GM19099 (cell line): ENCODE measurements around the gene CETN1.

Experiments used
- POLR2A ChIP-seq: IDR thresholded peaks from 3 replicates; pipeline ENCODE4 v1.6.1; 2011; ENCODE audit warnings: low read depth; ENCODE audit not compliant: insufficient read length; ENCODE audit errors: extremely low read depth

CETN1 gene

DNA sequence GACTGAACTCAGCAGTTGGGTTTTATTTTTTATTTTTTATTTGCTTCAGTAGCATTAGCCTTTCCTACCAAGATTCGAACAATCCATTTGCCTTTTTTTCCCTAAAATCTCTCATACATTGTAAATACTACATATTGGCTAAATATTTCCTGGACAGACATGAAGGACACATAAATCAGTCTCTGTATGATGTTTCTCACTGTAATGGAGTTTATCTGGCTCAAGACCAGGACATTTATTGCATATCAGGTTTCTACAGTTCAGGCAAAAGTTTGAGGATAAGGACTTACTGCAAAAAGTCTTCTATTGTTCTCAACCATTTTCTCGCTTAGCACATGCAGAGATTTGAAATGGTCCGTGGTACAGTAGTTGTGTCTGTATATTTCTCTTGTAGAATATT is 19.9 kb downstream of the CETN1 start:
- TF ChIP-seq POLR2A, result no peak

DNA sequence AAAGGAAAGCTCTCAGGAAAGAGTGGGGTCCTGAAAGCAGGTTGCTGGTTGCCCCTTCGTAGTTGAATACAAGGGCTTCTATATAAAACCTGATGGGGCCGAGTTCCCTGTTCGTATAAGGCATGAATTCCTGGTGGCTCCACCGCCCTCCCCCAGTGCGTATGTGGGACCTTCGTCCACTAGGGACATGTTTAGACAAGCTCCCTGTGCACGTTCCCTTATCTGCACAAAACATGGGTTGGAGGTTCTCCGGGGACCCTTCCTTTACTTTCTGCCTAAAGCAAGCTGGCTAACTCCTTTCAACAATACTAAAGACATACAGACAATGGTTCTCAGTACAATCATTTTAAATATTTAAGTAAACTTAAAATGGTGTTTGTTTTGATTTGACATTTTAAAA is 24.6 kb downstream of the CETN1 start:
- no peak for TF ChIP-seq POLR2A

DNA sequence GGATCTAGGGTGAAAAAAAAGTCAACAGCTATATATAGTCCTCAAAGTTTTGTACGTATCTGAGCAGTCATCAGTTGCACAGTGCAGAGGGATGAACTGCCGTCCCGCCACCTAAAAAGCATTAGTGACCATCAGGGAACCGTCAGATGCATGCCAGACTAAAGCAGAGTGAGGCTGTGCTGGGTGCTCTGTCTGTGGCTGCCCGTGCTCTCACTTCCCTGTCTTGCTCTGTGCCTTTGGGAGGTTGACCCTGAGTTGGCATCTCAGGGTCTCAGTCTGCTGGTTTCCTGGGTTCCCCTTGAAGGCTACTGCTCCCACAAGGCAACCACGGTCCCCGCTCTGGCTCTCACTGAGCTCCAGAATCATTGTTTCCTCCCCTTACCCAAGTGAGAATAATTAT is 27.8 kb downstream of the CETN1 start:
- TF ChIP-seq POLR2A, result no peak

DNA sequence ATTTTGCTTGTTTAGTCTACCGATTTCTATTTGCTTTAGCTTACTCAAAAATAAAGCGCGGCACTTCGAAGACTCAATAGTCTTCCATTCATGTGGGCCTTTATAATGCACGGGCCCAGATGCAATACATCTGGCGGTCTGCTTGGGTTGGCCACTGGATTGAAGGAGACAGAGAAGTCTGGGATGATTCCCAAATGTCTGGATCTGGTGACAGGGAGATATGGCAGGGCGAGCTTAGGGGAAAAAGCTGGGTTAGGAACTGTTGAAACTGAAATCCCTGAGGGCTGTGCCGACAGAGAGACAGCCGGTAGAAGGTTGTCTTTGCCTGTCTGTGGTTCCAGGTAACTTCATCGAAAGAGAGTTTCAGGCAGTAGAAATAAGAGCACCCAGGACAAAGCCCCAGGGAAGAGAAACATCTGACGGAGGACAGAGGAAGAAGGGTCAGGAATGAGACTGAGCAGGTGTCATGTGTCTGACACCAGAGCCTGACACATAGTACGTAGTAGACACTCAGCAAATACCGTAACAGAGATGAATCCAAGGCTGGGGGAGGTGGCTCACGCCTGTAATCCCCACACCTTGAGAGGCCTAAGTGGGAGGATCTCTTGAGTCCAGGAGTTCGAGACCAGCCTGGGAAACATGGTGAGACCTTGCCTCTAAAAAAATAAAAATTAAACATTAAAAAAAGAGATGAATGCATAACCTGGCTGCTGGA is 30.2 kb downstream of the CETN1 start:
- no peak for TF ChIP-seq POLR2A

DNA sequence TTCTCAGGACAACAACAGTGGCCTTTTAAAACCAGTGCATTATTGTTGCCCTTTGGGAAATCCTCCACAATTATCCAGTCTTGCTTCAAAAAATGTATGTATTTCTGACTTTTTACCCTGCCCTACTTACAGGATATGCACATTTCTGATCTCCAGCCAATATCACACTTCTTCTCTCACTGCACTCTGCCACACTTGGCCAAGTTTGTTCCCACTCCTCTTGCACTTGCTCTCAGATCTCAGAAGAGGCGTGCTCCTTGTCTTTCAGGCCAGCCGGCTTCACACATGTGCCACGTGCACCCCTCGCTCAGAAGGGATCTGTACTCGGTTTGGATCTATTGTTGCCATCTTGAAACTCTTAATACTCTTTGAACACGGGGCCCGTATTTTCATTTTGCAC is 32.0 kb downstream of the CETN1 start:
- no peak for TF ChIP-seq POLR2A

DNA sequence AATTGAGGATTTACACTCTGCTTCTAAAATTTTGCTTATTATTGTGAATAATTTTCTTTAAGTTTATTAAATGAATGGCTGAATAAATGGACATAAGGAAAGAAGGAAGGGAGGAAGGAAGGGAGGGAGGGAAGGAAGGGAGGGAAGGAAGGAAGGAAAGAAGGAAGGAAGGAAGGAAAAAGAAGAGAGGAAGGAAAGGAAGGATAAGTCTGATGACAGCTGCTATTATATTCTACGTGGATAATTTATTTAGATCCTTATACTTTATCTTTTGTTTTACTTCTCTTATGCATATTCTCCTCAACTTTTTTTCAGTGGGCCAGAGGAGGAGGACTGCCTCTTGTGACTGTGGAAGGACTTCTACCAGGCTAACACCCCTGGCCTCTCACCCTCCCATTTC is 34.0 kb downstream of the CETN1 start:
- TF ChIP-seq POLR2A, result no peak

DNA sequence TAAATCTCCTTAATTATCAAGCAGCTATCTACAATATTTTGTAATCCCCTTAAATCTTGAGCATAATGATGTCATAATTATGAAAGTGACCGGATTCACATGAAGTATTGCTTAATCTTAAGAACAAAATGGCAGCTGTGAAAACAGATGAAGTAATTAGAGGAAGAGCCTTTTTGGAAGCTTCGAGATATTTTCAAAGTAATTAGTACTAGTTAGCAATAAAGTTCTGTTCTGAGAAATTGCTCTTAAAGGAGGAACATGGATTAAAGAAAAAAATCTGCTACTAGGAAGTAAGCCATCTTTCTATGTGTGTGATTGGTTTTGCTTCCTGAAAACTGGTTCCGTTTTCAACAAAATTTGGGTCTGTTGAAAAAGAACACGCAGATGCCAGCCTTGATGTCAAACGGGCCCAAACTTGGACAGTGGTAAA is 34.9 kb downstream of the CETN1 start:
- TF ChIP-seq POLR2A, result no peak

DNA sequence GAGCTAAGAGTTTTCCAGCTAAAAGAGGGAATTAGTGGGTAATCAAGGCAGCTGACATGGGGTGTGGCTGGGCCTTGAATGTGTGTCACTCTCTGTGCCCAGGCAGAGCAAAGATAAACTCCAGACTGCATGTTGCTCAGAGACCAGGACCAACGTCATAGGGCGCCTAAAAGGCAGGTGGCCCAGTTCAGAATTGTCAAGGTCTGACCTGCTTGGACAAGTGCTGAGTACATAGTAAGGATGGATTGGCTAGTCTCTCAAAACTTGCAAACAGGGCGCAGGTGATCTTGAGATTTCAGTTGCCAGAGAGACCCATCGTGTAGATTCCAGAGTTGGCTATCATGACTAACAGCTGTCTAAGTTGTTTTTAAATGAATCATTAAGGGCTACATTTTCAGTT is 35.6 kb downstream of the CETN1 start:
- TF ChIP-seq POLR2A, result no peak

DNA sequence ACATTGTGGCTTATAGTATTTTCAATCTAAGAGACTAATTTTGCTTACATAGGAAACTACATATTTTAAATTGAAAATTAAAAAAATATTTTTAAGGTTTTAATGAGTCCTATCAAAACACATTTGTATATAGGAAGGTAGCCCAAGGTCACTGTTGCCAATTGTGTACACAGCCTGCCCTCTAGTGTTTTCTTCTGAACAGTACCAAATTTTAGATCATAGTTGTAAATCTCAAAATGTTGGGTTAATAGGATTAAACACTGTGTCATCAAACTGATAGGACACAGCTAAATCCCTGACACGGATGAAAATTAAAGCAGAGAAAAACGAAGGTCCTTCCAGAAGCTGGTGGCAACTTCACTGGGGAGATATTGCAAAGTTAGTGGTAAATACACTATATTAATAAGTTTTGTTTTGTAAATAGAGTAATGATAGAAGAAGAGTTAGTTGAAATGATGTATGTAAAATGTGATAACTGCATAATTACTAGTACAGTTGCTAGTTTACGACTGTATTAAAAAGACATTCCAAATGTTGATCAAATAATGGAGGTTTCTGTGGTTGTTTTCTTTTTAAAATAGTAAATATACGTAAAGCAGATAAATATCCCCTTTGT is 36.3 kb downstream of the CETN1 start:
- no peak for TF ChIP-seq POLR2A

DNA sequence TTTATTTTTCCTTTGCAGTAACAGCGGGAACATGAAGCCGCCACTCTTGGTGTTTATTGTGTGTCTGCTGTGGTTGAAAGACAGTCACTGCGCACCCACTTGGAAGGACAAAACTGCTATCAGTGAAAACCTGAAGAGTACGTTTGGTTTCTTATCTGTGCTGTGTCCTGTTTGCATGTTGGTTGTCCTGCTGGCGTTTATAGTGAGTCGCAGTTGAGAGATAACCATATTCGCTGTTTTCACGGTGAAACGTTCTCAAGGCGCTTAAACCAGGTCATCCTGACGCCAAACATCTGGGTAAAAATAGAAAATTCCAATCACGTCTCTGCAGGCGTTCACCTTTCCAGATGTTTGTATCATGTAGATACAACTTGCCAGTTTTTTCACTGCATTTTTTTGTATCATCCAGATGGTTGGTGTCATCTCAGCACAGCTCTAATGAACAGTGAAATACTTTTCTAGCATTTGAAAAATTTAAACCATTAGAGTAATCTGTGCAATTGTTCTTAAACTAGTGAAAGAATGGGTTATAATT is 37.9 kb downstream of the CETN1 start:
- TF ChIP-seq POLR2A, result no peak

DNA sequence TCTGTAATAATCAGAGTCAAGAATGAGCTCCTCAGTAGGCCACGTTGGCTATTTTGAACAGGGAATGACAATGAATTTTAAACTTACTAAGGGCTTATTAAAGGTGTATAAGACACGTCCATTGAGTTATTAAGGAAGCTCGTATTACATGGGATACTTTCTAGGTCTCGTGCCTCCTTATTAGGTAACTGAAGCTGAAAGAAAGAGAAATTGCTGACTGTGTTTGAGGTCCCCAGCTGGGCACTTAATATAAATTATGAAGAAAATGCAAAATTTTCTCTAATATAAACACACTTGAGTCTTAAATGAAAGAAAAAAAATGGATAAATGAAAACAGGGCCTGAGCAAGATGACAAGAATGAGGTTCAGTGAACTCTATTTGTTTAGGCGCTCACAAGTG is 38.4 kb downstream of the CETN1 start:
- no peak for TF ChIP-seq POLR2A

DNA sequence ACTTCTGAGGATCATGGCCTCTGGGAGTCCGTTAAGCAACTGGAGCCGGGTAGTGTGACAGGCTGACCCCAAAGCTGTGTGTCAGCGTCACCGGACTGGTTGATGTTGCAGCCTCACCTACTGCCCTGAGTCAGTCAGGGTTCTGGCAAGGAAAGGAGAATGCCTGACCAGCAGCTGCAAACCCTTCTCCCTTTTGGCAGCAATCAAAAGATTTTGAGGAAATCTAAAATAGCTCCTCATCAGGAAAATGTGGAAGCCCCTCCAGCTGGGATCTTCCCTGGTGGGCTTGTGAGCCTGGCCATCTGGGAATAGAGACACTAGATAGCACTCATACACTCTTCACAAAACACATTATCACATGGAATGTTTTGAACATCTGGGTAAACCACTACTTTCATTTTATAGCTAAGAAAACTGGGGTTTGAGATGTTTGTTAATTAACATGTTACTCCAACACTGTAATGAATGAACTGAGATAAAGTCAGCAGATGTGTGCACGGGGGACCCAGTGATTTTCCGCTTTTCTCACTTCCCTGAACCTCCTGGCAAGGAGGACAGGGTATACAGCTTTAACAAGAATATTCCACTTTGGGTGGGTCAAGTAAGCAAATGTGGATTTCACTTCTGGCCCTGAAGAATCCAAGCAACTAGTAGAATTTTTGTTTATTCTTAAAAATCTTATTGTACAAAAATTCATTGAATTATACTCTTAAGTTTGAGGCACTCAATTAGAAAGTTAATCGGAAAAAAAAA is 41.3 kb downstream of the CETN1 start:
- TF ChIP-seq POLR2A, result no peak

DNA sequence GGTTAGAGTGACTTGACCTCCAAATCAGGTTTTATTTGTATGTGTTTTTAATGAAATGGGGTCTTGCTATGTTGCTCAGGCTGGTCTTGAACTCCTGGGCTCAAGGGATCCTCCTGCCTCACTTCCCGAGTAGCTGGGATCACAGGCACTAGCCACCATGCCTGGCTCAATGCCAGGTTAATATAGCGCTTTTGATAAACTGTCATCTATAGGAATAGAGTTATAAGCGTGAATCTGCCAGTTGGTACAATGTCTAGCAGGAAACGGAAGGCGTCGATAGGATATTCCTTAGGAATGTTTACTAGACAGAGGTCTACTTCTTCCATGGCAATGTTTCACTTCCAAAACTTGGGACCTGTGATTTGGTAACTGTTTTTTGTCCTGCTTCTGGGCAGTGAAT is 42.1 kb downstream of the CETN1 start:
- TF ChIP-seq POLR2A, result no peak

DNA sequence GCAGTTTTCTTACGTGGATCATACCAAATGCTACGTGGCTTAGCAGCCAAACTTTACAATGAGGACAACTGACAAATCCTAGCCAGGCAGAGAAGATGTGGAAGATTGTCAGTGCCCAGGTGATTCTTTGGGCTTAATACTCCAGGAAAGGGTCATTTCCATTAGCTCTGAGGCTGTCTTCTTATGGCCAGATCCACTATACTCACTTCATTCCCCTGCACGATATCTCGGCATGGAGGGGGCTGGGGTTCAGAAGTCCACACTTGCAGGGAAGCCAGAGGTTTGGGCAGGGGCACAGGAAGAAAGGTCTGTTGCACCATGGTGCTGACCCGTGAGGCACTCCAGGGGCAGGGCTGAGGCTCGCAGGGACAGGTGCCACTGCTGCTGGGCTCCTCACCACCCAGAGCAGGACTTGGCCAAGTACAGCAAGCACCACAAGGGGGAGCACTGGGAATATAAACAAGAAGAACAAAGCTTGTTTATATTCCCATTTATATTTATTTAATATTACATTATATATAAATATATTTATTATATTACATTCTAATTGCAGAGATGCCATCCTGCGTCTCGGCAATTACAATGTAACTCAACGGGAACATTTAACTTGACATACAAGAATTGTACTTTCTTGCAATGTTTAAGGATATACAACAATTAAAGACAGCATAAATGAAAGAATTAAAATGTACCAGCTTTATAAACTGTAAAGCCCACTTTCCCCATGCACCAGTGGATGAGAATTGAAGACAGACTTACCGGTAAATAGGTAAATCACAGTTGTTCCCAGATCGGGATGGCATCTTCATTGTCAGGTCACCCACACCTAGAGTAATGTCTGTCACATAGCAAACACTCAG is 43.8 kb downstream of the CETN1 start:
- TF ChIP-seq POLR2A, result no peak

DNA sequence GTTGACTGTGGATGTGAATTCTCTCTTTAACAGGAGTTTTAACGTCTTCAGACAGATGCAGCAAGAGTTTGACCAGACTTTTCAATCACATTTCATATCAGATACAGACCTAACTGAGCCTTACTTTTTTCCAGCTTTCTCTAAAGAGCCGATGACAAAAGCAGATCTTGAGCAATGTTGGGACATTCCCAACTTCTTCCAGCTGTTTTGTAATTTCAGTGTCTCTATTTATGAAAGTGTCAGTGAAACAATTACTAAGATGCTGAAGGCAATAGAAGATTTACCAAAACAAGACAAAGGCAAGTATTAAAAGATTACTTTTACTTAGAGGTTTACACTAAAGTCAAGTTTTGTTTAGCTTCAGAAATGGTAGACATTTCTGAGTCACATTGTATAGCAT is 47.1 kb downstream of the CETN1 start:
- no peak for TF ChIP-seq POLR2A
